Neuron (in vitro differentiated cells): Measurements from ENCODE around the gene RABEPK.
"Not testable (repeated sequence)": the region's sequence is repeated elsewhere in the genome, so short reads cannot be mapped to it uniquely, and the experiment has no call there.

Experiments
- H2AFZ ChIP-seq: one replicate; pipeline ENCODE4 v1.6.1; 2013; ENCODE audit warnings: low read depth, mild to moderate bottlenecking, inconsistent platforms, low read length, moderate library complexity
- H3K27me3 ChIP-seq: one replicate; pipeline ENCODE4 v1.6.1; 2013; ENCODE audit warnings: low read length; ENCODE audit not compliant: insufficient read depth
- H3K36me3 ChIP-seq: one replicate; pipeline ENCODE4 v1.6.1; 2013; ENCODE audit warnings: low read length; ENCODE audit not compliant: insufficient read depth
- H3K4me1 ChIP-seq: one replicate; pipeline ENCODE4 v1.6.1; 2013; ENCODE audit warnings: low read length; ENCODE audit not compliant: insufficient read depth
- H3K4me3 ChIP-seq: 2 replicates; pipeline ENCODE4 v1.5.1; 2013; ENCODE audit warnings: mild to moderate bottlenecking, low read length, moderate library complexity
- H3K9me3 ChIP-seq: one replicate; pipeline ENCODE4 v1.6.1; 2013; ENCODE audit warnings: low read length

Gene RABEPK

DNA sequence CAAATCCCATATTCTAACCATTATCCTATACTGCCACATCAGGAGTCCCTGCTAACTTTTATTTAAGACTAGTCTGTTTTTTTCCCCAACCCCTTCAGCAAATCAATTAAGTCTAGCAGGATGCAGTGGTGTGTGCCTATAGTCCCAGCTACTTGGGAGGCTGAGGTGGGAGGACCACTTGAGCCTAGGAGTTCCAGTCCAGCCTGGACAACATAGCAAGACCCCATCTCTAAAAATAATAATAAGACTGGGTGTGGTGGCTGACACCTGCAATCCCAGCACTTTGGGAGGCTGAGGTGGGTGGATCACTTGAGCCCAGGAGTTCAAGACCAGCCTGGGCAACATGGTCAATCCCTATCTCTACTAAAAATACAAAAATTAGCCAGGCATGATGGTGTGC is 24.5 kb downstream of the RABEPK start:
- not testable (repeated sequence) for H2AFZ ChIP-seq, H3K9me3 ChIP-seq
- H3K36me3 ChIP-seq, result peaks cover 24% of the 10 kb centered on the region

DNA sequence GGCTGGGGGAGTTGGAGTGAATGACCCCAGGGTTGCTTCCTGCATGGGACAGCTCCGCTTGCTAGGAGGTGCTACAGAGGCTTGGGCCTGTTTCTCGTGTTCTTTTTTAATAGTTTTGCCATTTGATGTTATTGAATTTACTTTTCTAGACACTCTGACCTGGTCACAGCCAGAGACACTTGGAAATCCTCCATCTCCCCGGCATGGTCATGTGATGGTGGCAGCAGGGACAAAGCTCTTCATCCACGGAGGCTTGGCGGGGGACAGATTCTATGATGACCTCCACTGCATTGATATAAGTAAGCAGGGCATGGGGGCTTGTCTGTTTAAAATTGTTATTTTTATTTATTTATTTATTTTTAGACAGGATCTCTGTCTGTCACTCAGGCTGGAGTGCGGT is 27.4 kb downstream of the RABEPK start:
- H3K36me3 ChIP-seq, result peaks cover 22% of the 10 kb centered on the region
- no peak overlapping the region for H3K4me3 ChIP-seq
- no peaks in the 10 kb centered on the region for H3K9me3 ChIP-seq
- no peak overlapping the region for H2AFZ ChIP-seq
- no peaks in the 10 kb centered on the region for H3K4me1 ChIP-seq
- H3K27me3 ChIP-seq, result no peaks in the 10 kb centered on the region

More for the DNA sequence above, 24.5 kb downstream of the RABEPK start:
- H3K27me3 ChIP-seq, H3K4me3 ChIP-seq, H3K4me1 ChIP-seq: not testable (repeated sequence)

DNA sequence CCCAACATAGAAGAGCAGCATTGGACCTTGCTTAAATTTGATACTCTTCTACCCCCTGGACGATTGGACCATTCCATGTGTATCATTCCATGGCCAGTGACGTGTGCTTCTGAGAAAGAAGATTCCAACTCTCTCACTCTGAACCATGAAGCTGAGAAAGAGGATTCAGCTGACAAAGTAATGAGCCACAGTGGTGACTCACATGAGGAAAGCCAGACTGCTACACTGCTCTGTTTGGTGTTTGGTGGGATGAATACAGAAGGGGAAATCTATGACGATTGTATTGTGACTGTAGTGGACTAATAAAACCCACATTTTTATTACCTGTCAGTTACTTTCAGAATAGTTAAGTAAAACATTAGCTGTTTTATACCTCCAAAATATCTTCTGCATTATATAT is 33.3 kb downstream of the RABEPK start:
- Histone ChIP-seq H3K36me3 (peaks cover 61% of the 10 kb centered on the region), H3K4me3 (no peak overlapping the region), H3K4me1 (peaks cover 22% of the 10 kb centered on the region), H3K27me3 (no peaks in the 10 kb centered on the region), H2AFZ (no peak overlapping the region), H3K9me3 (no peaks in the 10 kb centered on the region)

DNA sequence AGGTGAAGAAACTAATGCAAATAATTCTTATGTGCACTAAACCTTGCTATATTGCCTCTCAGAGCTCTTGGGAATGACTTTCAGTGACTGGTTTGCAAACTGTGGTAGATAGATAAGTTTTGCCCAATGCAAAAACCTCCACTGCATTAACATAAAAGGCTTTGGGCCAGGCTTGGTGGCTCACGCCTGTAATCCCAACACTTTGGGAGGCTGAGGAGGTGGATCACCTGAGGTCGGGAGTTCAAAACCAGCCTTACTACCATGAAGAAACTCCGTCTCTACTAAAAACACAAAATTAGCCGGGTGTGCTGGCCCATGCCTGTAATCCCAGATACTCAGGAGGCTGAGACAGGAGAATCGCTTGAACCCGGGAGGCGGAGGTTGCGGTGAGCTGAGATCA is 33.8 kb downstream of the RABEPK start:
- not testable (repeated sequence) for H3K9me3 ChIP-seq, H2AFZ ChIP-seq, H3K27me3 ChIP-seq, H3K4me3 ChIP-seq
- Histone ChIP-seq H3K36me3 (peaks cover 65% of the 10 kb centered on the region), H3K4me1 (peaks cover 26% of the 10 kb centered on the region)

DNA sequence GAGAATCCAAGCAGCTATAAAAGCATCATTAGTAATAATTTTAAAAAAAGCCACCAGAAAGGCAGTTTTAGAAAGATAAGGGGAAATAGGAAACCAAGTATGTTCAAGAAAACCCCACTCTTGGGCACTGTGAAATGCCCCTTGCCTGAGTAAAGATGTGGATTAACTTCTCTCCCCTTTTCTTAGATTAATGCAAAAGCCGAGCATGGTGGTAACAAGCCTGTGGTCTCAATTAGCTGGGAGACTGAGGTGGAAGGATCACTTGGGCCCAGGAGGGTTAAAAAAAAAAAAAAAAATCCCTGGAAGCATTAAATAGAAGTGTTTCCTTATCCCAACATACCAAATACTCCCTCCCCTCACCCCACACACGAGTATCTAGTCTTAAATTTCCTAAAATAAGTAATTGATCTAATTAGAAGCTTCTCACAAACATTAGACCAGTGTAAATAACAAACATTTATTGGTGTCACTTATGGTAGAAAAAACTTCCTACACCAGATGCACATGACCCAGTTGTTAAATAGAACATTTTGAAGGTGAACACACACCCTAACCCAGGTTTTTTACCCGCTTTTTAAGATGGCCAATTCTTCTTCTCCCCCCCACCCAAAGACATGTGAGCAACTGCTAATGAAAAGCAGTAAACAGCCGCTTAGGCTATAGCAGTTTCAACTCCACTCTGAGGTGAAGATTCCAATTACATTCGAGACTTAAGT is 35.6 kb downstream of the RABEPK start:
- Histone ChIP-seq H3K36me3 (peaks cover 63% of the 10 kb centered on the region), H3K4me3 (no peak overlapping the region), H2AFZ (no peak overlapping the region), H3K9me3 (no peaks in the 10 kb centered on the region), H3K27me3 (no peaks in the 10 kb centered on the region), H3K4me1 (peaks cover 38% of the 10 kb centered on the region)

GRCh38 chr9:125236520-125237159 is 36.3 kb downstream of the RABEPK start:
- peaks cover 38% of the 10 kb centered on the region for H3K4me1 ChIP-seq
- H3K36me3 ChIP-seq, result peaks cover 63% of the 10 kb centered on the region
- not testable (repeated sequence) for H3K9me3 ChIP-seq, H3K4me3 ChIP-seq, H3K27me3 ChIP-seq, H2AFZ ChIP-seq

DNA sequence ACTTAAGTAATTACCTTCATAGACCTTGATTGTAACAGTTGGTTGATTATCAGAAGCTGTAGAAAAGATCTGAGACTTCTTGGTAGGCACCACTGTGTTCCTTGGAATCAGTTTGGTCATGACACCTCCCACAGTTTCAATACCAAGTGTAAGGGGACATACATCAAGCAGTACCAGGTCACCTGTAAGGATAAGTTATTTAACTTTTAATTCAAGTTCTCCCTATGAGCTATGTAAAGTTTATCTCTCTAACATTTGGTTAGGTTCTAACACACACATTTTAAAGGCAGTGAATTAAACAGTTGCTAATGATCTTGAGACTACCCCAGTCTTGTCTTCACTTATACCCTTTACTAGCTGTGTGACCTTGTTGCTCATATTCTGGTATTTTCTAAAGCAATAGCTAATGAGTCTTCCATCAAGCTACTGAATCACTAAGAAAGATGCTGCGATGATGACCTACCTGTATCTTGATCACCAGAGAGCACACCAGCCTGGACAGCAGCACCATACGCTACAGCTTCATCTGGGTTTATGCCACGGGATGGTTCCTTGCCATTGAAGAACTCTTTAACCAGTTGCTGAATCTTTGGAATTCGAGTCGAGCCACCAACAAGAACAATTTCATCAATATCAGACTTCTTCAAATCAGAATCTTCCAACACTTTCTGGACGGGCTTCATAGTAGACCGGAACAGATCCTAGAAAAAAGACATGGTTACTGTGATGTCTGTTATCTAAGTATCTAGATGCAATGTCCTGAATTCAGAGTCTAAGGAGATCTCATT is 38.0 kb downstream of the RABEPK start:
- H3K4me1 ChIP-seq, result peaks cover 43% of the 10 kb centered on the region
- H3K27me3 ChIP-seq, result no peaks in the 10 kb centered on the region
- H2AFZ ChIP-seq, result no peak overlapping the region
- H3K9me3 ChIP-seq, result no peaks in the 10 kb centered on the region
- H3K36me3 ChIP-seq, result peaks cover 55% of the 10 kb centered on the region
- H3K4me3 ChIP-seq, result peak overlapping the region; percentile 18

DNA sequence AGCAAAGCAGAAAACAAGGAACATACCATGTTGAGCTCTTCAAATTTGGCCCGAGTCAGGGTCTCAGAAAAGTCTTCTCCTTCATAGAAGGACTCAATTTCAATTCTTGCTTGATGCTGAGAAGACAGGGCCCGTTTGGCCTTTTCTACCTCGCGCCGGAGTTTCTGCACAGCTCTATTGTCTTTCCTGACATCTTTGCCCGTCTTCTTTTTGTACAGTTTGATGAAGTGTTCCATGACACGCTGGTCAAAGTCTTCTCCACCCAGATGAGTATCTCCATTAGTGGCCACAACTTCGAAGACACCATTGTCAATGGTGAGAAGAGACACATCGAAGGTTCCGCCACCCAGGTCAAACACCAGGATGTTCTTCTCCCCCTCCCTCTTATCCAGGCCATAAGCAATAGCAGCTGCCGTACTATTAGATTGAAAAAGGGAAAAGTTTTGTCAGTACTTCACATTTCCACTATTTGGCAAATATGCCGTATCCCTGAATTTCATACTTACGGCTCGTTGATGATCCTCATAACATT is 38.6 kb downstream of the RABEPK start:
- Histone ChIP-seq H2AFZ (no peak overlapping the region), H3K36me3 (peaks cover 52% of the 10 kb centered on the region)

DNA sequence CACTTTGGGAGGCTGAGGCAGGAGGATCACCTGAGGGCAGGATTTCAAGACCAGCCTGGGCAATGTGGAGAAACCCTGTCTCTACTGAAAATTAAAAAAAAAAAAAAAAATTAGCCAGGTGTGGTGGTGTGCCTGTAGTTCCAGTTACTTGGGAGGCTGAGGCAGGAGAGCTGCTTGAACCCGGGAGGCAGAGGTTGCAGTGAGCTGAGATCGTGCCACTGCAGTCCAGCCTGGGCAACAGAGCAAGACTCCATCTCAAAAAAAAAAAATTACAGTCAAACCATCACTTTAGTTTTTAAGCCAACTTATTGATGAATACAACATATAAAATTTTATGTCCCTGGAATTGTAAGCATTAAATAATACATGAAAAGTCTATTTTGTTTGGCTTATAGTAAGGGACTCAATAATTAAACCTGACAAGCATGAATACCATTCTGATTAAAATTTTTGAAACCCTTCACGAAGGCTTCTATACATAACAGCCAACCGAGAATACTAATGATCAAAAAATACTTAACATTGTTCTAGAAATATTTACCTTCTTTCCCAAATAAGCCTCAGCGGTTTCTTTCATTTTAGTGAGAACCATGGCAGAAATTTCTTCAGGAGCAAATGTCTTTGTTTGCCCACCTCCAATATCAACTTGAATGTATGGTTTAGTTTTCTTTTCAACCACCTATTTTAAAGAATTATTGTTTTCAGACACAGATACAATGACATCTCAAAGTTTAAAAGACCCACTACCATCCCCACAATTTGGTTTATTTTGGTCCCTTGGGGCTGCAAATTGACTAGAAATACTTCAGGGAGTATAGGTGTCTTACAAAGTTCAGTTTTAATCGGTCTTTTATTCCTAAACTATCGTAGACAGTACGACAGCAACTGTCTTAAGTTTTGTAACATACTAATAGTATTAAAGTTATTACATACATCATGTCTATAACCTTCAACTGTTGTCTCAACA is 39.6 kb downstream of the RABEPK start:
- Histone ChIP-seq H2AFZ (no peak overlapping the region), H3K4me3 (peak overlapping the region; percentile 59), H3K9me3 (no peaks in the 10 kb centered on the region), H3K4me1 (peaks cover 43% of the 10 kb centered on the region), H3K27me3 (no peaks in the 10 kb centered on the region), H3K36me3 (peaks cover 50% of the 10 kb centered on the region)

More for the DNA sequence above, 38.6 kb downstream of the RABEPK start:
- no peaks in the 10 kb centered on the region for H3K9me3 ChIP-seq
- H3K4me1 ChIP-seq, result peaks cover 43% of the 10 kb centered on the region
- no peaks in the 10 kb centered on the region for H3K27me3 ChIP-seq
- H3K4me3 ChIP-seq, result peak overlapping the region; percentile 59

DNA sequence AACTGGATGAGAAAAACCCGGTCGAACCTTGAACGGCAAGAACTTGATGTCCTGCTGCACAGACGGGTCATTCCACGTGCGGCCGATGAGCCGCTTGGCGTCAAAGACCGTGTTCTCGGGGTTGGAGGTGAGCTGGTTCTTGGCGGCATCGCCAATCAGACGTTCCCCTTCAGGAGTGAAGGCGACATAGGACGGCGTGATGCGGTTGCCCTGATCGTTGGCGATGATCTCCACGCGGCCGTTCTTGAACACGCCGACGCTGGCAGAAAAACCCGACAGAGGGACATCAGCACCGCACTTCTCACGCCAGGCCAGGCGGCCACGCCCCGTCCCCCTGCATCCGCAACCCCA is 40.3 kb downstream of the RABEPK start:
- no peaks in the 10 kb centered on the region for H3K27me3 ChIP-seq
- peaks cover 43% of the 10 kb centered on the region for H3K4me1 ChIP-seq
- no peak overlapping the region for H2AFZ ChIP-seq
- H3K4me3 ChIP-seq, result peak overlapping the region; percentile 59
- peaks cover 42% of the 10 kb centered on the region for H3K36me3 ChIP-seq
- no peaks in the 10 kb centered on the region for H3K9me3 ChIP-seq

DNA sequence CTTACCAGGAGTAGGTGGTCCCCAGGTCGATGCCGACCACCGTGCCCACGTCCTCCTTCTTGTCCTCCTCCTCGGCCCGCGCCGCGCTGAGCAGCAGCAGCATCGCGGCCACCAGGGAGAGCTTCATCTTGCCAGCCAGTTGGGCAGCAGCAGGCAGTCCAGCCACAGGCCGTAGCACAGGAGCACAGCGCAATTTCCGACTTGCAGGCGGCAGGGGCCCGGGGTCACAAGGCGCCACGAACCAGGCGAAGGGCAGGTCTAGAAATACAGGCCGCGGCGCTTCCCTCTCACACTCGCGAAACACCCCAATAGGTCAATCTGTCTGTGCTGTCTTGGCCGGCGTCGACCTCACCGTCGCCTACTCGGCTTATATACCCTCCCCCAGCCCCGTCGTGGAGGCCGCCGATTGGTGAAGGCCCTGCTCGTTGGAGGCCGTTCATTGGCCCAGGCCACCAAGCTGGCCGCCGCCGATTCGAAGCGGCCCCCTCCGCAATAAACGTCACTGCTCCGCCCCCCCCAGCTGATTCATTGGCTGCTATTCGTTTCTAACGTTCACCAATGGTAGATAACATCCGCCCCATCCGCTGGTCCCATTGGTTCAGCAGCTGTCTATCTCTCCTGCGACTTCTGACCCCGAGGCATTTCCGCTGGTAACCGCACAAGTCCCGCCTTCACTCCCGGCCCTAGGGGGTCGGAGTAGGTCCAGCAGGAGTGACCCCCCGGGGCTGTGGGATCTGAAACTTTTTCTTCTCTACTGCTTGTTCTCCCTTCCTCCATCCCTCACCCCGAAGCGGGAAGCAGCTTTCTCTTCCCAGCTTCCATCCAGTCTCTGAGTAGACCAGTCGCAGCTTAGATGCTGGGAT is 40.9 kb downstream of the RABEPK start, which contains the start of gene HSPA5:
HSPA5 (minus strand) TSS at position 344 of the 863 bp plus-strand sequence; CDS start at position 127, 217 bp downstream.
- H2AFZ ChIP-seq, result peak within 1 kb of the TSS; percentile 40
- peaks cover 40% of the 10 kb centered on the region for H3K4me1 ChIP-seq
- H3K36me3 ChIP-seq, result peaks cover 36% of the 10 kb centered on the region
- H3K4me3 ChIP-seq, result peak within 1 kb of the TSS; percentile 64
- H3K9me3 ChIP-seq, result no peaks in the 10 kb centered on the region
- H3K27me3 ChIP-seq, result no peaks in the 10 kb centered on the region
